A549 (cell line): Measurements from ENCODE around the gene FLNB.

Experiments used
- TF ChIP-seq, protein P1 (sequence below): fragments of 200-600 bp; sonication (generic); IDR thresholded peaks from 2 replicates; pipeline ENCODE4 v1.6.1; 2016; ENCODE audit warnings: antibody characterized with exemption, mild to moderate bottlenecking, moderate library complexity
- TF ChIP-seq, protein P2 (sequence below): fragments of >200 bp; sonication (Bioruptor Twin); formaldehyde crosslinking; IDR thresholded peaks from 2 replicates; pipeline ENCODE4 v1.6.1; 2016

DNA sequence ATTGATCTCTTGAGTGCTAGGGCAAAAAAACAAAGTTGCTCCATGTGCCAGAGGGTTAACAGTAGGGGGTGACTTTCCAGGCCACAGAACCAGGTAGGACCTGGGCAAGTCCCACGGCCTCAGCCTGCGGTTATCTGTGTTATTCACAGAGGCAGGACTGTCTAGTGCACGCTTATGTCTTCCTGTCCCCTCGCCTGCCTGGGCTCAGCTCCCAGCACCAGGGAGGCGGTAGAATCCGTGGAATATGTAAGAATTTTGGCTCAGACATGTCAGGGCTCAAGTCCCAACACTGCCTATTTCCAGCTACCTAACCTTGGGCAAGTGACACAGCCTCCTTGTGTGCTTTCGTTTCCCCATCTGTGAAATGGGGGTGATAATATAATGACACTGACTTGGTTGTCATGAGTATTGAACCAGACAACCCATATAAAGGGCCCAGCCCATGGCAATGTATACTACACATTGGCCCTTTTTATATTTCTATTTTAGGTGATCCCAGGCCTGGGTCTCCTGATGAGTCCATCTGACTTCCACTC is 44.3 kb upstream of the FLNB start:
- TF ChIP-seq, protein P1, sequence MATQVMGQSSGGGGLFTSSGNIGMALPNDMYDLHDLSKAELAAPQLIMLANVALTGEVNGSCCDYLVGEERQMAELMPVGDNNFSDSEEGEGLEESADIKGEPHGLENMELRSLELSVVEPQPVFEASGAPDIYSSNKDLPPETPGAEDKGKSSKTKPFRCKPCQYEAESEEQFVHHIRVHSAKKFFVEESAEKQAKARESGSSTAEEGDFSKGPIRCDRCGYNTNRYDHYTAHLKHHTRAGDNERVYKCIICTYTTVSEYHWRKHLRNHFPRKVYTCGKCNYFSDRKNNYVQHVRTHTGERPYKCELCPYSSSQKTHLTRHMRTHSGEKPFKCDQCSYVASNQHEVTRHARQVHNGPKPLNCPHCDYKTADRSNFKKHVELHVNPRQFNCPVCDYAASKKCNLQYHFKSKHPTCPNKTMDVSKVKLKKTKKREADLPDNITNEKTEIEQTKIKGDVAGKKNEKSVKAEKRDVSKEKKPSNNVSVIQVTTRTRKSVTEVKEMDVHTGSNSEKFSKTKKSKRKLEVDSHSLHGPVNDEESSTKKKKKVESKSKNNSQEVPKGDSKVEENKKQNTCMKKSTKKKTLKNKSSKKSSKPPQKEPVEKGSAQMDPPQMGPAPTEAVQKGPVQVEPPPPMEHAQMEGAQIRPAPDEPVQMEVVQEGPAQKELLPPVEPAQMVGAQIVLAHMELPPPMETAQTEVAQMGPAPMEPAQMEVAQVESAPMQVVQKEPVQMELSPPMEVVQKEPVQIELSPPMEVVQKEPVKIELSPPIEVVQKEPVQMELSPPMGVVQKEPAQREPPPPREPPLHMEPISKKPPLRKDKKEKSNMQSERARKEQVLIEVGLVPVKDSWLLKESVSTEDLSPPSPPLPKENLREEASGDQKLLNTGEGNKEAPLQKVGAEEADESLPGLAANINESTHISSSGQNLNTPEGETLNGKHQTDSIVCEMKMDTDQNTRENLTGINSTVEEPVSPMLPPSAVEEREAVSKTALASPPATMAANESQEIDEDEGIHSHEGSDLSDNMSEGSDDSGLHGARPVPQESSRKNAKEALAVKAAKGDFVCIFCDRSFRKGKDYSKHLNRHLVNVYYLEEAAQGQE, result no peak
- TF ChIP-seq, protein P2, sequence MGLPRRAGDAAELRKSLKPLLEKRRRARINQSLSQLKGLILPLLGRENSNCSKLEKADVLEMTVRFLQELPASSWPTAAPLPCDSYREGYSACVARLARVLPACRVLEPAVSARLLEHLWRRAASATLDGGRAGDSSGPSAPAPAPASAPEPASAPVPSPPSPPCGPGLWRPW, result no peak
